ENCODE data around the gene SLC26A1.

DNA sequence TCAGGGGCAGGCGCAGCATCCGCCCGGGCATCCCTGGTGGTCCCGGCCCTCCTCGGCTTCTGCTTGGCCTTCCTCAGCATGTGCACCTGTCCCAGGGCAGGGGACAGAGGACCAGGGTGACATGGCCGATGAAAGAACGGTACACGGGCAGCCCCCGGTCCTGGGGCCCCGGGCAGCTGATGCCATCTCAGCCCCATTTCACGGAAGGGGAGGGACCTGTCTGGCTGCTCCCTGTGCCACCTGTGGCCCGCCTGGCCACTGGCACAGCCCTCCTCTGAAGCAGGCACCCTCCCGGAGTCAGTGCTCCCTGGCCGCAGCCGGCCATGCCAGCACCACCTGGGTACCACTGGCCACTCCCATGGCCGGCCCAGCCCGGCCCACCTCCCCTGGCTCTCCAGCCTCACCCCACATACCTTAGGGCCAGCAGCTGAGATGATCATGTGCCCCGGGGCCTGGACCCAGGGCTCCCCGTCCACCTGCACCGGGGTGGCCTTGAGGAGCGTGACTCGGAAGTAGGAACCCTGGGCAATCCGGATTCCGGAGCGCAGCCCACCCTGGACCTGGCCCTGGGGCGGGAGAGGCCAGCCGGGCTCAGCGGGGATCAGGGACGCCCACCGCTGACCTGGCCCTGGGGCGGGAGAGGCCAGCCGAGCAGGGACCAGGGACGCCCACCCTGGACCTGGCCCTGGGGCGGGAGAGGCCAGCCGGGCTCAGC lies 32.4 kb downstream of the SLC26A1 start:
- TF ChIP-seq, protein P1, sequence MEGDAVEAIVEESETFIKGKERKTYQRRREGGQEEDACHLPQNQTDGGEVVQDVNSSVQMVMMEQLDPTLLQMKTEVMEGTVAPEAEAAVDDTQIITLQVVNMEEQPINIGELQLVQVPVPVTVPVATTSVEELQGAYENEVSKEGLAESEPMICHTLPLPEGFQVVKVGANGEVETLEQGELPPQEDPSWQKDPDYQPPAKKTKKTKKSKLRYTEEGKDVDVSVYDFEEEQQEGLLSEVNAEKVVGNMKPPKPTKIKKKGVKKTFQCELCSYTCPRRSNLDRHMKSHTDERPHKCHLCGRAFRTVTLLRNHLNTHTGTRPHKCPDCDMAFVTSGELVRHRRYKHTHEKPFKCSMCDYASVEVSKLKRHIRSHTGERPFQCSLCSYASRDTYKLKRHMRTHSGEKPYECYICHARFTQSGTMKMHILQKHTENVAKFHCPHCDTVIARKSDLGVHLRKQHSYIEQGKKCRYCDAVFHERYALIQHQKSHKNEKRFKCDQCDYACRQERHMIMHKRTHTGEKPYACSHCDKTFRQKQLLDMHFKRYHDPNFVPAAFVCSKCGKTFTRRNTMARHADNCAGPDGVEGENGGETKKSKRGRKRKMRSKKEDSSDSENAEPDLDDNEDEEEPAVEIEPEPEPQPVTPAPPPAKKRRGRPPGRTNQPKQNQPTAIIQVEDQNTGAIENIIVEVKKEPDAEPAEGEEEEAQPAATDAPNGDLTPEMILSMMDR (IDR thresholded peaks at IDR 0.05; ENCODE audit: poor library complexity, severe bottlenecking), result no peak
- TF ChIP-seq EZH2 (IDR thresholded peaks at IDR 0.05; ENCODE audit: borderline replicate concordance, insufficient read depth, low read length, poor library complexity, severe bottlenecking), result no peak
- no peak for TF ChIP-seq TAF1 (IDR thresholded peaks at IDR 0.05; ENCODE audit: low read depth)
- TF ChIP-seq EP300 (conservative IDR thresholded peaks at IDR 0.05; ENCODE audit: poor library complexity, severe bottlenecking), result no peak
- no peak for TF ChIP-seq POLR2AphosphoS5 (IDR thresholded peaks at IDR 0.05)
- no peak for TF ChIP-seq SMC3 (conservative IDR thresholded peaks at IDR 0.05; ENCODE audit: poor library complexity)
- TF ChIP-seq, protein P2, sequence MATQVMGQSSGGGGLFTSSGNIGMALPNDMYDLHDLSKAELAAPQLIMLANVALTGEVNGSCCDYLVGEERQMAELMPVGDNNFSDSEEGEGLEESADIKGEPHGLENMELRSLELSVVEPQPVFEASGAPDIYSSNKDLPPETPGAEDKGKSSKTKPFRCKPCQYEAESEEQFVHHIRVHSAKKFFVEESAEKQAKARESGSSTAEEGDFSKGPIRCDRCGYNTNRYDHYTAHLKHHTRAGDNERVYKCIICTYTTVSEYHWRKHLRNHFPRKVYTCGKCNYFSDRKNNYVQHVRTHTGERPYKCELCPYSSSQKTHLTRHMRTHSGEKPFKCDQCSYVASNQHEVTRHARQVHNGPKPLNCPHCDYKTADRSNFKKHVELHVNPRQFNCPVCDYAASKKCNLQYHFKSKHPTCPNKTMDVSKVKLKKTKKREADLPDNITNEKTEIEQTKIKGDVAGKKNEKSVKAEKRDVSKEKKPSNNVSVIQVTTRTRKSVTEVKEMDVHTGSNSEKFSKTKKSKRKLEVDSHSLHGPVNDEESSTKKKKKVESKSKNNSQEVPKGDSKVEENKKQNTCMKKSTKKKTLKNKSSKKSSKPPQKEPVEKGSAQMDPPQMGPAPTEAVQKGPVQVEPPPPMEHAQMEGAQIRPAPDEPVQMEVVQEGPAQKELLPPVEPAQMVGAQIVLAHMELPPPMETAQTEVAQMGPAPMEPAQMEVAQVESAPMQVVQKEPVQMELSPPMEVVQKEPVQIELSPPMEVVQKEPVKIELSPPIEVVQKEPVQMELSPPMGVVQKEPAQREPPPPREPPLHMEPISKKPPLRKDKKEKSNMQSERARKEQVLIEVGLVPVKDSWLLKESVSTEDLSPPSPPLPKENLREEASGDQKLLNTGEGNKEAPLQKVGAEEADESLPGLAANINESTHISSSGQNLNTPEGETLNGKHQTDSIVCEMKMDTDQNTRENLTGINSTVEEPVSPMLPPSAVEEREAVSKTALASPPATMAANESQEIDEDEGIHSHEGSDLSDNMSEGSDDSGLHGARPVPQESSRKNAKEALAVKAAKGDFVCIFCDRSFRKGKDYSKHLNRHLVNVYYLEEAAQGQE (IDR thresholded peaks at IDR 0.05; ENCODE audit: borderline replicate concordance), result no peak
- no peak for TF ChIP-seq RAD21 (conservative IDR thresholded peaks at IDR 0.05)
- TF ChIP-seq MXI1 (conservative IDR thresholded peaks at IDR 0.05; ENCODE audit: poor library complexity, severe bottlenecking), result no peak

Data from neural cell (in vitro differentiated cells).